PC-9 (cell line): ENCODE results near the gene EEF1AKMT3. TPM values are rescaled to one million over a fixed set of nuclear protein-coding genes. Genes with fewer than 3 reads are reported as not detected.

Experiments
- BruUV-seq: library from RNA; stranded (reverse); fragments of 400-500 nt; replicated peaks from 2 replicates; lab custom pipeline; 2021; lab: Mats Ljungman, UMichigan
- CTCF ChIA-PET: fragments of 300-600 bp; sonication (Branson Sonifier 250); formaldehyde crosslinking; loops from one replicate; lab custom pipeline; 2022; ENCODE audit warnings: antibody characterized with exemption; lab: Charles Lee
- POLR2A ChIA-PET: fragments of 300-600 bp; sonication (Branson Sonifier 250); formaldehyde crosslinking; loops from one replicate; lab custom pipeline; 2022; ENCODE audit warnings: antibody characterized with exemption; ENCODE audit not compliant: unreplicated experiment; lab: Charles Lee
- DNase-seq, 2 experiments: peaks; one replicate each; pipeline versions ENCODE4 v3.0.0 to v3.0.0-alpha.2; 2015 to 2022; ENCODE audit warnings: mixed read lengths in 1 of 2
- H2AFZ ChIP-seq: fragments of 200-600 bp; sonication (generic); 2 replicates; pipeline ENCODE4 v1.8.1; 2017; ENCODE audit warnings: antibody characterized with exemption
- H3F3A ChIP-seq: fragments of 200-600 bp; sonication (generic); 2 replicates; pipeline ENCODE4 v1.8.1; 2017; ENCODE audit warnings: antibody characterized with exemption, mild to moderate bottlenecking, low read depth; ENCODE audit not compliant: insufficient read depth
- H3K27ac ChIP-seq: fragments of 200-600 bp; sonication (generic); 2 replicates; pipeline ENCODE4 v1.6.1; 2016; ENCODE audit warnings: mixed run types
- H3K27me3 ChIP-seq: fragments of 200-600 bp; sonication (generic); 2 replicates; pipeline ENCODE4 v1.6.1; 2016; ENCODE audit warnings: low read depth, mixed run types; ENCODE audit not compliant: insufficient read depth
- H3K36me3 ChIP-seq: fragments of 200-600 bp; sonication (generic); 2 replicates; pipeline ENCODE4 v1.6.1; 2016; ENCODE audit warnings: low read depth, mixed run types
- H3K4me1 ChIP-seq: fragments of 200-600 bp; sonication (generic); replicated peaks from 2 replicates; pipeline ENCODE4 v1.6.1; 2016; ENCODE audit warnings: mixed run types; ENCODE audit not compliant: insufficient read depth
- H3K4me2 ChIP-seq: fragments of 200-600 bp; sonication (generic); 2 replicates; pipeline ENCODE4 v1.6.1; 2017; ENCODE audit warnings: mixed run types
- H3K4me3 ChIP-seq: fragments of 200-600 bp; sonication (generic); 2 replicates; pipeline ENCODE4 v1.6.1; 2016; ENCODE audit warnings: mixed run types
- H3K79me2 ChIP-seq: fragments of 200-600 bp; sonication (generic); 2 replicates; pipeline ENCODE4 v1.6.1; 2017; ENCODE audit warnings: low read depth, mixed run types
- H3K9me2 ChIP-seq: fragments of 200-600 bp; sonication (generic); 2 replicates; pipeline ENCODE4 v1.8.1; 2017; ENCODE audit warnings: mild to moderate bottlenecking; ENCODE audit not compliant: insufficient read depth
- H3K9me3 ChIP-seq: fragments of 200-600 bp; sonication (generic); 2 replicates; pipeline ENCODE4 v1.8.1; 2016; ENCODE audit warnings: low read depth; ENCODE audit not compliant: insufficient read depth
- H4K20me1 ChIP-seq: fragments of 200-600 bp; sonication (generic); 2 replicates; pipeline ENCODE4 v1.8.1; 2017; ENCODE audit not compliant: insufficient read depth
- EZH2 ChIP-seq: fragments of 200-600 bp; sonication (generic); IDR thresholded peaks from 2 replicates; pipeline ENCODE4 v1.8.0; 2017; ENCODE audit warnings: antibody characterized with exemption, low read depth
- intact Hi-C: fragments of 100-400 bp; cut with micrococcal nuclease; formaldehyde crosslinking; loops from one replicate; pipeline ENCODE4 v1.10.0; 2022; ENCODE audit not compliant: unreplicated experiment
- total RNA-seq: library from RNA; stranded (reverse); gene quantifications from 2 replicates; pipeline ENCODE4 v1.2.3, GENCODE V29; 2021
- TF ChIP-seq, protein P1 (sequence below): fragments of 200-600 bp; sonication (generic); conservative IDR thresholded peaks from 2 replicates; pipeline ENCODE4 v1.6.1; 2017; ENCODE audit warnings: mixed run types, antibody characterized with exemption, mild to moderate bottlenecking, moderate library complexity

The EEF1AKMT3 gene
- total RNA-seq, 1 experiment from 2014 or later, result 13.1 TPM

DNA sequence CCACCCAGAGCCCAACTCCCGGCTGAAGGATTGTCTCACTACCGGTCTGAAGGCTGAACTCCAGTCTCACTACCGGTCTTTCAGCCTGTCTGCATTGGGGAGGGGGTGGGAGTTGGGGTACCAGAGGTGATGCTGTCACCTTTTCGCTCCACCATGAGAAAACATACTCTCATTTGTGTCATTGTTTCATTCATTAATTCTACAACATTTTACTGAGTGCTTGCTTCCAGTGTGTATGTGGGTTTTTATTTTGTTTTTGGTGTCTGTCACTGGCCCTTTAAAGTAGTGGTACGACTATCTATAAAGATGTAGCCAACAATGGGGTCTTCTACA, 19.8 kb upstream of the EEF1AKMT3 start:
- H3K4me2 ChIP-seq, result peak overlapping the region; percentile 74
- CTCF ChIA-PET, result no interaction called here
- BruUV-seq, result no TSS peak

DNA sequence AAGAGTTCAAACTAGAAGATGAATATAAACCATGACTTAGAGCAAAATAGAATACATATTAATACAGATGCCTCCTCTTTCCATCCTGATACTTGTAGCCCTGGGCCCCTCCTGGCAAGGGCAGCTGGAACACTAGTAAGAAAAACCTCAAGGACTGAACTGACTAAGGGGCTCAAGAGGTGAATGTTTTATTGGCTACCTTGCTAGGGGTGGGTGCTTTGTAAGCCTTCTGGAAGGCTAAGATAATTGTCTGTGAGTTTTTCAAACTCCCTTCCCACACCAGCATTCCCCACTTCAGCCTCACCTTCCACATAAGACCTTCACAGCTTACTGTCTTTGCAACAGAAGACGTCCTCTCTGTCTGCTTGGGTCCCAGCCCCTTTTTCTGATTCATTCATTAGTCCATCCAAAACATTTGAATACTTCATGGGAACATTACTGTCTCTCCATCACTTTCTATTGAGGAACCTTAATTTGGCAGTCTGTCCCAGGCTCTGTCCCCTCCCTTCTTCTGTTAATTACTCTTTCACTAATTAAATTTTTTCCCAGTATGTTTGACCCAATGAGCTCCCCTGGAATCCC, 18.6 kb upstream of the EEF1AKMT3 start:
- Histone ChIP-seq H3K27me3 (no peaks in the 10 kb centered on the region), H3K36me3 (peaks cover 14% of the 10 kb centered on the region), H3K4me2 (peak overlapping the region; percentile 93), H3K79me2 (peaks cover 27% of the 10 kb centered on the region), H3F3A (peaks cover 20% of the 10 kb centered on the region; the same call in 1 of the 2 replicates), H3K4me3 (peak overlapping the region; percentile 68; the same call in 1 of the 2 replicates), H3K27ac (no peak overlapping the region), H3K9me2 (no peaks in the 10 kb centered on the region), H3K9me3 (no peaks in the 10 kb centered on the region), H2AFZ (no peak overlapping the region), H3K4me1 (peaks cover 27% of the 10 kb centered on the region), H4K20me1 (no peaks in the 10 kb centered on the region)
- no TSS peak for BruUV-seq
- intact Hi-C loops, result loop anchor here (2.0 kb wide), 2 partner anchors 19 to 231 kb away; partner anchors contain the start of genes EEF1AKMT3, MBD6 and METTL1
- TF ChIP-seq, protein P1, sequence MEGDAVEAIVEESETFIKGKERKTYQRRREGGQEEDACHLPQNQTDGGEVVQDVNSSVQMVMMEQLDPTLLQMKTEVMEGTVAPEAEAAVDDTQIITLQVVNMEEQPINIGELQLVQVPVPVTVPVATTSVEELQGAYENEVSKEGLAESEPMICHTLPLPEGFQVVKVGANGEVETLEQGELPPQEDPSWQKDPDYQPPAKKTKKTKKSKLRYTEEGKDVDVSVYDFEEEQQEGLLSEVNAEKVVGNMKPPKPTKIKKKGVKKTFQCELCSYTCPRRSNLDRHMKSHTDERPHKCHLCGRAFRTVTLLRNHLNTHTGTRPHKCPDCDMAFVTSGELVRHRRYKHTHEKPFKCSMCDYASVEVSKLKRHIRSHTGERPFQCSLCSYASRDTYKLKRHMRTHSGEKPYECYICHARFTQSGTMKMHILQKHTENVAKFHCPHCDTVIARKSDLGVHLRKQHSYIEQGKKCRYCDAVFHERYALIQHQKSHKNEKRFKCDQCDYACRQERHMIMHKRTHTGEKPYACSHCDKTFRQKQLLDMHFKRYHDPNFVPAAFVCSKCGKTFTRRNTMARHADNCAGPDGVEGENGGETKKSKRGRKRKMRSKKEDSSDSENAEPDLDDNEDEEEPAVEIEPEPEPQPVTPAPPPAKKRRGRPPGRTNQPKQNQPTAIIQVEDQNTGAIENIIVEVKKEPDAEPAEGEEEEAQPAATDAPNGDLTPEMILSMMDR, result no peak
- no peak for TF ChIP-seq EZH2
- ChIA-PET POLR2A (interaction anchor here (0.7 kb wide), 1 partner anchor 12 kb away, joined by 6 read pairs; no protein-coding TSS in a partner anchor), CTCF (no interaction called here)
- DNase-seq, result no peak

More for the DNA sequence above, 19.8 kb upstream of the EEF1AKMT3 start:
- TF ChIP-seq EZH2, result no peak
- TF ChIP-seq, protein P1, result no peak
- no peak for DNase-seq
- POLR2A ChIA-PET, result no interaction called here
- peaks cover 27% of the 10 kb centered on the region for H3K79me2 ChIP-seq
- H3K4me1 ChIP-seq, result peaks cover 27% of the 10 kb centered on the region
- peaks cover 14% of the 10 kb centered on the region for H3K36me3 ChIP-seq
- H3F3A ChIP-seq, result peaks cover 29% of the 10 kb centered on the region; the same call in 1 of the 2 replicates
- no peaks in the 10 kb centered on the region for H4K20me1 ChIP-seq
- H2AFZ ChIP-seq, result no peak overlapping the region
- intact Hi-C loops, result loop anchor here (2.0 kb wide), 1 partner anchor 230 kb away; the partner anchor contains the start of gene MBD6
- peak overlapping the region; percentile 51 for H3K4me3 ChIP-seq
- H3K9me3 ChIP-seq, result no peaks in the 10 kb centered on the region
- no peak overlapping the region for H3K27ac ChIP-seq
- H3K27me3 ChIP-seq, result no peaks in the 10 kb centered on the region
- no peaks in the 10 kb centered on the region for H3K9me2 ChIP-seq

DNA sequence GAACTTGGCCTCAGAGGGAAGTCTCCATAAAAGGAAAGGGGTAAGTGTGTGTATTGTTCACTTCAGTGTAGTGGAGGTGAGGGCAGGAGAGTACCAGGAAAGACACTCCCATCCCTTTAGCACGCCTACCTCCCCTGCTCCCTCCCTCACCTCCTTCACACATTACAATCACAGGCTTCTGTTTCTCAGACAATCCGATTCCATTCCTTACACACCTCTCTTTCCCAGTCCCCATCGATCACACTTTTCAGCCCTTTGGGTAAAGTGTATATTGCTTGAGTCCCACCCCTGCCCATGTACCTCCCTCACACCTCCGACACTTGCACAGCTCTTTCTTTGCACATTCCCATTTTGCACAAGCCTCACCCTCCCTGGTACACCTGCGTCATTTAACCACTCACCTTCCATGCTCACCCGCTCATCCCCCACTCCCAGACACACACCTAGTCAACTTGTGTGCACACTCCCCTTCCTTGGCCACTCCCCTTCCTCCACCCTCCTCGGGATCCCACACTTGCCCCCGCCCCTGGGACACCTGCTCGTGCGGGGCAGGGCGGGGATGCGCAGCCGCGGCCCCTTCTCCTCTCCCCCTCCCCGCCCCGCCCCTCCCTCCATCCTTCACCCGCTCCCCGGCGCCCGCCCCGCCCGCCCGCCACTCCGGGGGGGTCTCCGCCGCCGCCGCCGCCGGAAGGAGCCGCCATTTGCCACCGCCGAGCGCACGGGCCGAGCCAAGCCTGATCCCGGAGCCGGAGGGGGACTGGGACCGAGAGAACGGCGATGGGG, 17.8 kb upstream of the EEF1AKMT3 start, which contains the start of gene MARCHF9:
MARCHF9 (plus strand) TSS at position 693 of the 783 bp plus-strand sequence. CDS start 426 bp downstream, outside the sequence.
- Histone ChIP-seq H2AFZ (peak within 1 kb of the TSS; percentile 83), H3K4me2 (peak within 1 kb of the TSS; percentile 93), H4K20me1 (no peaks in the 10 kb centered on the region; the same call in 1 of the 2 replicates), H3K9me2 (no peaks in the 10 kb centered on the region), H3K4me3 (peak within 1 kb of the TSS; percentile 68), H3F3A (peaks cover 13% of the 10 kb centered on the region; the same call in 1 of the 2 replicates), H3K27ac (no peak within 1 kb of the TSS), H3K9me3 (no peaks in the 10 kb centered on the region), H3K27me3 (no peaks in the 10 kb centered on the region), H3K36me3 (peaks cover 8% of the 10 kb centered on the region), H3K79me2 (peaks cover 23% of the 10 kb centered on the region), H3K4me1 (peaks cover 27% of the 10 kb centered on the region)
- TF ChIP-seq, protein P1, result no peak
- no peak for TF ChIP-seq EZH2
- ChIA-PET POLR2A (interaction anchor here (0.7 kb wide), 1 partner anchor 12 kb away, joined by 6 read pairs; no protein-coding TSS in a partner anchor), CTCF (no interaction called here)
- BruUV-seq, result no TSS peak
- DNase-seq, result peak; percentile 62 to 83
- intact Hi-C loops, result loop anchor here (2.0 kb wide), 1 partner anchor 18 kb away; the partner anchor contains the start of genes EEF1AKMT3 and METTL1
